Activated B cell treated with CpG ODN at 0.5 μM for 24 hours (primary cell): Measurements from ENCODE around the gene SUMF1. TPM values are rescaled to one million over a fixed set of nuclear protein-coding genes. Genes with fewer than 3 reads are reported as not detected.

Experiments
- ATAC-seq: fragments of 200-7000 bp; cut with Tn5 transposase; one replicate; pipeline ENCODE4 v1.10.0; 2021; ENCODE audit warnings: low read depth, mild to moderate bottlenecking, moderate library complexity
- CTCF ChIA-PET: fragments of 350-600 bp; sonication (Branson Sonifier 250); formaldehyde crosslinking; loops from one replicate; lab custom pipeline; 2021; ENCODE audit warnings: antibody characterized with exemption; lab: Charles Lee
- POLR2A ChIA-PET: fragments of 350-600 bp; sonication (Branson Sonifier 250); formaldehyde crosslinking; loops from one replicate; lab custom pipeline; 2021; ENCODE audit warnings: antibody characterized with exemption; lab: Charles Lee
- DNase-seq: peaks from one replicate; pipeline ENCODE4 v3.0.0; 2022
- H3K27ac Mint-ChIP-seq: one replicate; pipeline ENCODE4 v1.8.0; 2020; ENCODE audit warnings: mixed read lengths
- H3K27me3 Mint-ChIP-seq: one replicate; pipeline ENCODE4 v1.8.0; 2021; ENCODE audit warnings: mixed read lengths
- H3K36me3 Mint-ChIP-seq: one replicate; pipeline ENCODE4 v1.8.0; 2021; ENCODE audit warnings: low read depth, mixed read lengths
- H3K4me1 Mint-ChIP-seq: one replicate; pipeline ENCODE4 v1.8.0; 2021; ENCODE audit warnings: mixed read lengths
- H3K4me3 Mint-ChIP-seq: one replicate; pipeline ENCODE4 v1.8.0; 2020; ENCODE audit warnings: mild to moderate bottlenecking, mixed read lengths
- H3K9me3 Mint-ChIP-seq: one replicate; pipeline ENCODE4 v1.8.0; 2020; ENCODE audit warnings: mixed read lengths
- CTCF ChIP-seq: fragments of 200-600 bp; IDR thresholded peaks from one replicate; pipeline ENCODE4 v1.8.0; 2022; ENCODE audit warnings: antibody characterized with exemption, mild to moderate bottlenecking
- intact Hi-C: fragments of 100-400 bp; cut with micrococcal nuclease; formaldehyde crosslinking; loops from one replicate; pipeline ENCODE4 v1.15.1; 2024
- total RNA-seq: library from RNA; stranded (reverse); gene quantifications from 2 replicates; pipeline ENCODE4 v1.2.3, GENCODE V29; 2022

The SUMF1 gene
- total RNA-seq, 1 donor from 2014 or later: 20.7 TPM

- intact Hi-C loops: no loop called here
- no peak overlapping the region for H3K27ac Mint-ChIP-seq
- ChIA-PET POLR2A (no interaction called here), CTCF (no interaction called here)
- H3K36me3 Mint-ChIP-seq: peaks cover 66% of the 10 kb centered on the region
- TF ChIP-seq CTCF: no peak
- ATAC-seq: no peak
- H3K9me3 Mint-ChIP-seq: no peaks in the 10 kb centered on the region
- DNase-seq: no peak
- H3K4me1 Mint-ChIP-seq: no peaks in the 10 kb centered on the region
- no peaks in the 10 kb centered on the region for H3K27me3 Mint-ChIP-seq
- H3K4me3 Mint-ChIP-seq: no peak overlapping the region
These were observed 67.6 kb downstream of the SUMF1 start for GRCh38 chr3:4399476-4399875.

- Mint-ChIP-seq H3K36me3 (peaks cover 62% of the 10 kb centered on the region), H3K27me3 (no peaks in the 10 kb centered on the region), H3K4me3 (no peak overlapping the region), H3K4me1 (no peaks in the 10 kb centered on the region), H3K27ac (no peak overlapping the region), H3K9me3 (no peaks in the 10 kb centered on the region)
- DNase-seq (no peak), ATAC-seq (no peak)
- intact Hi-C loops: no loop called here
- POLR2A ChIA-PET: interaction anchor here (0.6 kb wide), 1 partner anchor 9 kb away, joined by 3 read pairs; no protein-coding TSS in a partner anchor
- CTCF ChIA-PET: no interaction called here
- TF ChIP-seq CTCF: no peak
These were observed 68.2 kb downstream of the SUMF1 start for GRCh38 chr3:4398941-4399245.

GRCh38 chr3:4398120-4398940, 68.7 kb downstream of the SUMF1 start:
- Mint-ChIP-seq H3K27ac (no peak overlapping the region), H3K36me3 (peaks cover 58% of the 10 kb centered on the region), H3K27me3 (no peaks in the 10 kb centered on the region), H3K4me3 (no peak overlapping the region), H3K4me1 (no peaks in the 10 kb centered on the region), H3K9me3 (no peaks in the 10 kb centered on the region)
- ATAC-seq (no peak), DNase-seq (no peak)
- no peak for TF ChIP-seq CTCF
- ChIA-PET POLR2A (interaction anchor here (0.6 kb wide), 1 partner anchor 9 kb away, joined by 3 read pairs; no protein-coding TSS in a partner anchor), CTCF (interaction anchor here (0.6 kb wide), 1 partner anchor 48 kb away, joined by 3 read pairs; no protein-coding TSS in a partner anchor)
- intact Hi-C loops: no loop called here

GRCh38 chr3:4397466-4397865, 69.6 kb downstream of the SUMF1 start:
- POLR2A ChIA-PET: no interaction called here
- Mint-ChIP-seq H3K36me3 (peaks cover 54% of the 10 kb centered on the region), H3K27me3 (no peaks in the 10 kb centered on the region), H3K27ac (no peak overlapping the region), H3K4me3 (no peak overlapping the region), H3K9me3 (no peaks in the 10 kb centered on the region), H3K4me1 (no peaks in the 10 kb centered on the region)
- no peak for TF ChIP-seq CTCF
- CTCF ChIA-PET: interaction anchor here (0.6 kb wide), 1 partner anchor 47 kb away, joined by 3 read pairs; no protein-coding TSS in a partner anchor
- DNase-seq (no peak), ATAC-seq (no peak)
- intact Hi-C loops: no loop called here

GRCh38 chr3:4396542-4396941, 70.5 kb downstream of the SUMF1 start:
- intact Hi-C loops: no loop called here
- Mint-ChIP-seq H3K4me3 (no peak overlapping the region), H3K36me3 (peaks cover 49% of the 10 kb centered on the region), H3K27me3 (no peaks in the 10 kb centered on the region), H3K27ac (no peak overlapping the region), H3K9me3 (no peaks in the 10 kb centered on the region), H3K4me1 (no peaks in the 10 kb centered on the region)
- TF ChIP-seq CTCF: no peak
- POLR2A ChIA-PET: no interaction called here
- CTCF ChIA-PET: no interaction called here
- DNase-seq (no peak), ATAC-seq (no peak)
